ENCODE data around the gene ADAM22. TPM values are rescaled to one million over a fixed set of nuclear protein-coding genes. Genes with fewer than 3 reads are reported as not detected.
"Not testable (repeated sequence)": the region's sequence is repeated elsewhere in the genome, so short reads cannot be mapped to it uniquely, and the experiment has no call there.

Gene ADAM22
- total RNA-seq, 2 experiments from 2014 or later: 1.2 to 1.9 TPM

- Mint-ChIP-seq H3K4me3 (no peak overlapping the region), H3K27me3 (ENCODE audit: low read depth) (no peaks in the 10 kb centered on the region), H3K4me1 (ENCODE audit: low read depth) (peaks cover 3% of the 10 kb centered on the region), H3K36me3 (ENCODE audit: low read depth) (no peaks in the 10 kb centered on the region), H3K27ac (no peak overlapping the region), H3K9me3 (no peaks in the 10 kb centered on the region)
- CTCF ChIA-PET: interaction anchor here (0.7 kb wide), 1 partner anchor 132 kb away, joined by 3 read pairs; no protein-coding TSS in a partner anchor
- DNase-seq: no peak
- intact Hi-C loops (cut with micrococcal nuclease): no loop called here
Observed at GRCh38 chr7:87926581-87927461, 7.2 kb upstream of the ADAM22 start.

GRCh38 chr7:87933605-87933952, 472 bp upstream of the ADAM22 start:
- H3K27ac Mint-ChIP-seq: no peak overlapping the region
- CTCF ChIA-PET: interaction anchor here (0.6 to 1.4 kb wide), 3 partner anchors 137 to 236 kb away, joined by 3 to 4 read pairs (median 3); no protein-coding TSS in a partner anchor
- peaks cover 10% of the 10 kb centered on the region for H3K4me1 Mint-ChIP-seq (ENCODE audit: low read depth)
- H3K27me3 Mint-ChIP-seq (ENCODE audit: low read depth): peaks cover 7% of the 10 kb centered on the region
- no peak for DNase-seq
- H3K9me3 Mint-ChIP-seq: no peaks in the 10 kb centered on the region
- H3K4me3 Mint-ChIP-seq: peak overlapping the region; percentile 84
- H3K36me3 Mint-ChIP-seq (ENCODE audit: low read depth): peaks cover 3% of the 10 kb centered on the region
- intact Hi-C loops (cut with micrococcal nuclease): loop anchor here (5.0 kb wide), 3 partner anchors 136 to 716 kb away; partner anchors contain the start of gene TMEM243

- DNase-seq: peak; percentile 15
- CTCF ChIA-PET: interaction anchor here (1.4 kb wide), 1 partner anchor 138 kb away, joined by 4 read pairs; no protein-coding TSS in a partner anchor
- H3K27me3 Mint-ChIP-seq (ENCODE audit: low read depth): peaks cover 7% of the 10 kb centered on the region
- H3K9me3 Mint-ChIP-seq: no peaks in the 10 kb centered on the region
- peak overlapping the region; percentile 84 for H3K4me3 Mint-ChIP-seq
- intact Hi-C loops (cut with micrococcal nuclease): loop anchor here (1.0 to 5.0 kb wide), 5 partner anchors 59 to 718 kb away; partner anchors contain the start of genes DBF4, SLC25A40 and TMEM243
- H3K4me1 Mint-ChIP-seq (ENCODE audit: low read depth): peaks cover 10% of the 10 kb centered on the region
- H3K27ac Mint-ChIP-seq: no peak overlapping the region
- peaks cover 3% of the 10 kb centered on the region for H3K36me3 Mint-ChIP-seq (ENCODE audit: low read depth)
Observed at GRCh38 chr7:87934699-87935383, 790 bp downstream of the ADAM22 start.

- Mint-ChIP-seq H3K4me1 (ENCODE audit: low read depth) (peaks cover 10% of the 10 kb centered on the region), H3K27me3 (ENCODE audit: low read depth) (peaks cover 7% of the 10 kb centered on the region), H3K4me3 (peak overlapping the region; percentile 84), H3K9me3 (no peaks in the 10 kb centered on the region), H3K36me3 (ENCODE audit: low read depth) (peaks cover 3% of the 10 kb centered on the region), H3K27ac (no peak overlapping the region)
- no peak for DNase-seq
- intact Hi-C loops (cut with micrococcal nuclease): loop anchor here (2.0 kb wide), 1 partner anchor 283 kb away; no protein-coding TSS in a partner anchor
- CTCF ChIA-PET: interaction anchor here (0.9 kb wide), 1 partner anchor 234 kb away, joined by 4 read pairs; no protein-coding TSS in a partner anchor
Observed at GRCh38 chr7:87935384-87935706, 1.3 kb downstream of the ADAM22 start.

- Mint-ChIP-seq H3K4me1 (ENCODE audit: low read depth) (no peaks in the 10 kb centered on the region), H3K36me3 (ENCODE audit: low read depth) (no peaks in the 10 kb centered on the region)
- intact Hi-C loops (cut with micrococcal nuclease): no loop called here
Observed at GRCh38 chr7:87941138-87941537, 7.1 kb downstream of the ADAM22 start.

GRCh38 chr7:87944547-87944946, 10.5 kb downstream of the ADAM22 start:
- Mint-ChIP-seq H3K27me3 (ENCODE audit: low read depth) (no peaks in the 10 kb centered on the region), H3K4me1 (ENCODE audit: low read depth) (no peaks in the 10 kb centered on the region), H3K36me3 (ENCODE audit: low read depth) (no peaks in the 10 kb centered on the region), H3K27ac (no peak overlapping the region), H3K4me3 (no peak overlapping the region), H3K9me3 (no peaks in the 10 kb centered on the region)
- DNase-seq: no peak
- CTCF ChIA-PET: interaction anchor here (0.6 kb wide), 2 partner anchors 106 to 1641 kb away, joined by 3 to 4 read pairs; no protein-coding TSS in a partner anchor
- intact Hi-C loops (cut with micrococcal nuclease): no loop called here

More at GRCh38 chr7:87941138-87941537, 7.1 kb downstream of the ADAM22 start:
- no peaks in the 10 kb centered on the region for H3K27me3 Mint-ChIP-seq (ENCODE audit: low read depth)
- no peak overlapping the region for H3K27ac Mint-ChIP-seq
- no peak for DNase-seq
- no peak overlapping the region for H3K4me3 Mint-ChIP-seq
- H3K9me3 Mint-ChIP-seq: no peaks in the 10 kb centered on the region
- CTCF ChIA-PET: no interaction called here

GRCh38 chr7:87945926-87946325, 11.9 kb downstream of the ADAM22 start:
- H3K36me3 Mint-ChIP-seq (ENCODE audit: low read depth); DNase-seq; H3K4me1 Mint-ChIP-seq (ENCODE audit: low read depth); H3K27ac Mint-ChIP-seq; H3K9me3 Mint-ChIP-seq; CTCF ChIA-PET; intact Hi-C loops (cut with micrococcal nuclease); H3K4me3 Mint-ChIP-seq; H3K27me3 Mint-ChIP-seq (ENCODE audit: low read depth): not testable (repeated sequence)

GRCh38 chr7:87948371-87948770, 14.3 kb downstream of the ADAM22 start:
- H3K27ac Mint-ChIP-seq: no peak overlapping the region
- intact Hi-C loops (cut with micrococcal nuclease): no loop called here
- no peaks in the 10 kb centered on the region for H3K36me3 Mint-ChIP-seq (ENCODE audit: low read depth)
- no peaks in the 10 kb centered on the region for H3K9me3 Mint-ChIP-seq
- H3K4me1 Mint-ChIP-seq (ENCODE audit: low read depth): no peaks in the 10 kb centered on the region
- DNase-seq: no peak
- CTCF ChIA-PET: no interaction called here
- H3K27me3 Mint-ChIP-seq (ENCODE audit: low read depth): no peaks in the 10 kb centered on the region
- no peak overlapping the region for H3K4me3 Mint-ChIP-seq

GRCh38 chr7:87959336-87959735, 25.3 kb downstream of the ADAM22 start:
- no peak overlapping the region for H3K27ac Mint-ChIP-seq
- H3K27me3 Mint-ChIP-seq (ENCODE audit: low read depth): no peaks in the 10 kb centered on the region
- CTCF ChIA-PET: no interaction called here
- no peaks in the 10 kb centered on the region for H3K9me3 Mint-ChIP-seq
- H3K36me3 Mint-ChIP-seq (ENCODE audit: low read depth): peaks cover 2% of the 10 kb centered on the region
- no peak for DNase-seq
- no peaks in the 10 kb centered on the region for H3K4me1 Mint-ChIP-seq (ENCODE audit: low read depth)
- intact Hi-C loops (cut with micrococcal nuclease): no loop called here
- H3K4me3 Mint-ChIP-seq: no peak overlapping the region

- CTCF ChIA-PET: no interaction called here
- Mint-ChIP-seq H3K27me3 (ENCODE audit: low read depth) (no peaks in the 10 kb centered on the region), H3K9me3 (no peaks in the 10 kb centered on the region)
Observed at GRCh38 chr7:87960239-87960638, 26.2 kb downstream of the ADAM22 start.

GRCh38 chr7:87961754-87962153, 27.7 kb downstream of the ADAM22 start:
- peaks cover 4% of the 10 kb centered on the region for H3K36me3 Mint-ChIP-seq (ENCODE audit: low read depth)
- intact Hi-C loops (cut with micrococcal nuclease): no loop called here
- H3K27me3 Mint-ChIP-seq (ENCODE audit: low read depth): no peaks in the 10 kb centered on the region
- H3K9me3 Mint-ChIP-seq: no peaks in the 10 kb centered on the region
- no peak for DNase-seq
- H3K27ac Mint-ChIP-seq: no peak overlapping the region
- CTCF ChIA-PET: no interaction called here
- H3K4me1 Mint-ChIP-seq (ENCODE audit: low read depth): no peaks in the 10 kb centered on the region
- H3K4me3 Mint-ChIP-seq: no peak overlapping the region

More at GRCh38 chr7:87960239-87960638, 26.2 kb downstream of the ADAM22 start:
- no peak overlapping the region for H3K27ac Mint-ChIP-seq
- no peaks in the 10 kb centered on the region for H3K4me1 Mint-ChIP-seq (ENCODE audit: low read depth)
- intact Hi-C loops (cut with micrococcal nuclease): no loop called here
- no peak for DNase-seq
- no peak overlapping the region for H3K4me3 Mint-ChIP-seq
- peaks cover 2% of the 10 kb centered on the region for H3K36me3 Mint-ChIP-seq (ENCODE audit: low read depth)

- peaks cover 4% of the 10 kb centered on the region for H3K36me3 Mint-ChIP-seq (ENCODE audit: low read depth)
- H3K27ac Mint-ChIP-seq: no peak overlapping the region
- H3K4me3 Mint-ChIP-seq: no peak overlapping the region
- H3K27me3 Mint-ChIP-seq (ENCODE audit: low read depth): no peaks in the 10 kb centered on the region
- CTCF ChIA-PET: no interaction called here
- intact Hi-C loops (cut with micrococcal nuclease): no loop called here
- no peak for DNase-seq
- H3K4me1 Mint-ChIP-seq (ENCODE audit: low read depth): no peaks in the 10 kb centered on the region
- H3K9me3 Mint-ChIP-seq: no peaks in the 10 kb centered on the region
Observed at GRCh38 chr7:87966271-87966670, 32.2 kb downstream of the ADAM22 start.

Measured in activated naive CD4-positive, alpha-beta T cell treated with anti-CD3 and anti-CD28 coated beads for 36 hours (primary cell).